ENCODE data around the gene DRAP1. TPM values are rescaled to one million over a fixed set of nuclear protein-coding genes. Genes with fewer than 3 reads are reported as not detected.

DRAP1 gene
- total and polyA plus RNA-seq, 9 of the 15 experiments (the other 6 are each of a cell fraction or from before 2014, with no cell fraction given), result 9.6 to 200 (median 92.9) TPM

DNA sequence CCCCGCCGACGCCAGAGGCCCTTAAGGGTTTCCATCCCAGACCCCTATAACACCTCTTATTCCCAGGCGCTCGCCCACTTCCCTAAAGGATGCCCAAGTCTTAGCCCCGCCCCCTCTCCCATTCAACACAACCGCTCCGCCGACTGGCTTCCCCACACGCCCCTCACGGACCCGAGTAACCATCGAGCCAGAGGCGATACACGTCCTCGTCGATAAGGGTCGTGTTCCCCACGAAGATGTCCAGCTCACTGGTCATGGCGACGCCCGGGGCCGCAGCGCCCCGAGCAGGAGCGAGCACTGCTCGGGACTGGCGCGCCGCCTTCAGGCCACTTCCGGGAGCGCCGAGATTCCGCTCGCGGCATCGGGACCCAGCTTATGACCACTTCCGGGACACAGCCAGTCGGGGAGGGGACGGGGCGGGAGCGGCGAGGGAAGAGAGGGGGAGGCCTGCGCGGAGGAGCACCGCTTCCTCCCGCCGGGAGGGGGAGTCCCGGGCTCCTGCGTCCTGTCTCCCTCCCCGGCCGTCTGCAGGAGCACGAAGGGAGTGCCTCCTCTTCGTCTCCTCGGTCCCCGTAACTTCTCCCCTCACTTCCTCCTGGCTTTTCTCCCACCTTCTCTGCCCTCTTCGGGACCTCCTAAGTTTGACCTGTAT is 30.9 kb upstream of the DRAP1 start, which contains the start of gene FIBP (continued):
- TF ChIP-seq, protein P1, sequence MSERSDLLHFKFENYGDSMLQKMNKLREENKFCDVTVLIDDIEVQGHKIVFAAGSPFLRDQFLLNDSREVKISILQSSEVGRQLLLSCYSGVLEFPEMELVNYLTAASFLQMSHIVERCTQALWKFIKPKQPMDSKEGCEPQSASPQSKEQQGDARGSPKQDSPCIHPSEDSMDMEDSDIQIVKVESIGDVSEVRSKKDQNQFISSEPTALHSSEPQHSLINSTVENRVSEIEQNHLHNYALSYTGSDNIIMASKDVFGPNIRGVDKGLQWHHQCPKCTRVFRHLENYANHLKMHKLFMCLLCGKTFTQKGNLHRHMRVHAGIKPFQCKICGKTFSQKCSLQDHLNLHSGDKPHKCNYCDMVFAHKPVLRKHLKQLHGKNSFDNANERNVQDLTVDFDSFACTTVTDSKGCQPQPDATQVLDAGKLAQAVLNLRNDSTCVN (CRISPR knock-in tag; IDR thresholded peaks at IDR 0.05), result no peak
- TF ChIP-seq SMARCA4 (IDR thresholded peaks at IDR 0.05) (peak; percentile 11; the same call in 1 of the 2 replicates), ZNF311 (CRISPR knock-in tag; IDR thresholded peaks at IDR 0.05) (no peak), HLTF (IDR thresholded peaks at IDR 0.05) (peak; percentile 54), NFYB (IDR thresholded peaks at IDR 0.05; ENCODE audit: extremely low read depth, insufficient read length) (no peak), FOXA3 (CRISPR knock-in tag; conservative IDR thresholded peaks at IDR 0.05 in 1 of 2, IDR thresholded peaks at IDR 0.05 in 1 of 2) (no peak), SLC30A9 (CRISPR knock-in tag; IDR thresholded peaks at IDR 0.05) (no peak), TCF7 (IDR thresholded peaks at IDR 0.05; ENCODE audit: borderline replicate concordance) (no peak; the same call in 1 of the 2 replicates), WHSC1 (IDR thresholded peaks at IDR 0.05; ENCODE audit: low read length) (no peak), POU5F1 (IDR thresholded peaks at IDR 0.05; ENCODE audit: borderline replicate concordance, low read depth, low read length, partially characterized antibody) (no peak), HDAC1 (IDR thresholded peaks at IDR 0.05) (peak in 1 of 2 experiments; percentile 80; a peak in 2 of 4 replicates), EZH2 (IDR thresholded peaks at IDR 0.05; ENCODE audit: borderline replicate concordance, low read depth, low read length) (no peak), FOXP1 (CRISPR knock-in tag; IDR thresholded peaks at IDR 0.05) (no peak; the same call in 1 of the 2 replicates)
- TF ChIP-seq, protein P2, sequence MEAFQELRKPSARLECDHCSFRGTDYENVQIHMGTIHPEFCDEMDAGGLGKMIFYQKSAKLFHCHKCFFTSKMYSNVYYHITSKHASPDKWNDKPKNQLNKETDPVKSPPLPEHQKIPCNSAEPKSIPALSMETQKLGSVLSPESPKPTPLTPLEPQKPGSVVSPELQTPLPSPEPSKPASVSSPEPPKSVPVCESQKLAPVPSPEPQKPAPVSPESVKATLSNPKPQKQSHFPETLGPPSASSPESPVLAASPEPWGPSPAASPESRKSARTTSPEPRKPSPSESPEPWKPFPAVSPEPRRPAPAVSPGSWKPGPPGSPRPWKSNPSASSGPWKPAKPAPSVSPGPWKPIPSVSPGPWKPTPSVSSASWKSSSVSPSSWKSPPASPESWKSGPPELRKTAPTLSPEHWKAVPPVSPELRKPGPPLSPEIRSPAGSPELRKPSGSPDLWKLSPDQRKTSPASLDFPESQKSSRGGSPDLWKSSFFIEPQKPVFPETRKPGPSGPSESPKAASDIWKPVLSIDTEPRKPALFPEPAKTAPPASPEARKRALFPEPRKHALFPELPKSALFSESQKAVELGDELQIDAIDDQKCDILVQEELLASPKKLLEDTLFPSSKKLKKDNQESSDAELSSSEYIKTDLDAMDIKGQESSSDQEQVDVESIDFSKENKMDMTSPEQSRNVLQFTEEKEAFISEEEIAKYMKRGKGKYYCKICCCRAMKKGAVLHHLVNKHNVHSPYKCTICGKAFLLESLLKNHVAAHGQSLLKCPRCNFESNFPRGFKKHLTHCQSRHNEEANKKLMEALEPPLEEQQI (IDR thresholded peaks at IDR 0.05), result no peak
- TF ChIP-seq, protein P3, sequence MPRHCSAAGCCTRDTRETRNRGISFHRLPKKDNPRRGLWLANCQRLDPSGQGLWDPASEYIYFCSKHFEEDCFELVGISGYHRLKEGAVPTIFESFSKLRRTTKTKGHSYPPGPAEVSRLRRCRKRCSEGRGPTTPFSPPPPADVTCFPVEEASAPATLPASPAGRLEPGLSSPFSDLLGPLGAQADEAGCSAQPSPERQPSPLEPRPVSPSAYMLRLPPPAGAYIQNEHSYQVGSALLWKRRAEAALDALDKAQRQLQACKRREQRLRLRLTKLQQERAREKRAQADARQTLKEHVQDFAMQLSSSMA (CRISPR knock-in tag; IDR thresholded peaks at IDR 0.05), result peak; percentile 17; the same call in 1 of the 2 replicates
